HG03565 (cell line): ENCODE results near the gene KNSTRN.

Experiments
- ATAC-seq: cut with Tn5 transposase; IDR thresholded peaks from one replicate; pipeline ENCODE4 v1.9.1; 2021; ENCODE audit warnings: mild to moderate bottlenecking, moderate library complexity; ENCODE audit not compliant: unreplicated experiment

KNSTRN gene

DNA sequence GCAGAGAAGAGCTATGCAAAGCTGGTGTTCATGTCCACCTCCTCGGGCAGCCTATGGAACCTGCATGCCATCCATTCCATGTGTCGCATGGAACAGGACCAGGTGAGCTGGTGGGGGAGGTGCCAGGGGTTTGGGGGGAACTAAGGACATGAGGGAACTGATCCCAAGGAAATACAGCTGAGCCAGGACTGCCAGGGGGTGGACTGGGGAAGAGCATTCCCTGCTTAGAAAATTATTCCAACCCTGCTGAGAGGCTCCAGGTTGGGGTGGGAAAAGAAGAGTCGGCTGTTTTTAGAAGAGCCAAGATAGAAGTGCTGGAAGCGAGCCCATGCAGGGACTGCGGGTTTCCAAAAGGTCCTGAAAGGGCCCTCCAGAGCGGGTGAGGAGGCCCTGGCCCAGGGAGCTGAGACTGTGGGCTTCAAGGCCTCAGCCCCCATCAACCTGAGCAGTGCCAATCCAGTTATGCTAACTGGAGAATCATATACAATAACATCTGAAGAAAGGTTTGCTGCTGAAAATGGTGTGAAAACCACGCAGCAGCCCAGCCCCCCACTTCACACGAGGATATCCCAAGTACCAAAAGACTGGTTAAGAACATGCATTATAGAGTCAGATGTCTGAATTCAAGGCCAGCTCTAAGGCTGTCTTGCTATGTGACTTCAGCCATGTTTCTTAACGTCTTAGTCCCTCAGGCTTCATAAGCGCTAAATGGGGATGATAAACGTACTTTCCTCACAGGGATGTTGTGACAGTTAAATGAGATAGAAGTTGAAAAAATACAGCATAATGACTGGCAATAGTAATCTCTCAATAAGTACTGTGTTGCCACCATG is 16.7 kb upstream of the KNSTRN start:
- no peak for ATAC-seq

DNA sequence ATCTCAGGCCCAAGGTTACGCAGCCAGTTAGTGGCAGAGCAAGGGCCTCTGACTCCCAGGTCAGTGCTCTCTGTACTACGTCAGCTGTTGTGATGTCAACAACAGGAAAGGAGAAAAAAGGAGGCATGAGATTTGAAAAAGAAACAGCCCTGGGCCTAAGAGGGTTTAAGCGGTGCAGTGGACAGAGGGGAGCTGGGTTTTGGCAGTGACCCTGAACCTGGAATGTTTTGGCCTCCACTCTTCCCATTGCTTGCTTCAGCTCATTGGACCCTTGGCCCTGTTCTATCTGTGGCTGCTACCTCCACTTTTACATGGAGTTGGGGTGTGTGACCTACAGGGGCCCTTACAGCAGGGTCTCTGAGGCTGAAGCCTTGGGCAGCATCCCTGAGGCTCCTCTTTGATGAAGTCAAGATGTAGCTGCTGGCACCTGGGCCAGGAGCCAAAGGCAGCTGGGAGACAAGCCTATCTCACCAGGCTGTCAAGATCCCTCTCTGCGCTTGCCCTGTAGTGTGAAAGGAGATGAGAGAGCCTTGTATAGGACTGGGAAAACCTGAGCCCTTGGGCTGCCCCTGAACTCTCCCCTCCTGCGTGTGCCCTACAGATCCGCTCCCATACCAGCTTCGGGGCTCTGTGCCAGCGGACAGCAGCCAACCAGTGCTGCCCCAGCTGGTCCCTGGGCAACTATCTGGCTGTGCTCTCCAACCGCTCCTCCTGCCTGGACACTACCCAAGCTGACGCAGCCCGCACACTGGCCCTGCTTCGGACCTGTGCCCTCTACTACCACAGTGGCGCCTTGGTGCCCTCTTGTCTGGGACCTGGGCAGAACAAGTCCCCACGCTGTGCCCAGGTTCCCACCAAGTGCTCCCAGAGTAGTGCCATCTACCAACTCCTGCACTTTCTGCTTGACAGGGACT is 15.8 kb upstream of the KNSTRN start:
- ATAC-seq: no peak

DNA sequence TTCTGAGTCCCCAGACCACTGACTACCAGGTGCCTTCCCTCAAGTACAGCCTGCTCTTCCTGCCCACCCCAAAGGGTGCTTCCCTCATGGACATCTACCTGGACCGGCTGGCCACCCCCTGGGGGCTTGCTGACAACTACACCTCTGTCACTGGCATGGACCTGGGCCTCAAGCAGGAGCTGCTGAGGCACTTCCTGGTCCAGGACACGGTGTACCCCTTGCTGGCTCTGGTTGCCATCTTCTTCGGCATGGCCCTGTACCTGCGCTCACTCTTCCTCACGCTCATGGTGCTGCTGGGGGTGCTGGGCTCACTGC is 15.2 kb upstream of the KNSTRN start:
- ATAC-seq: no peak

DNA sequence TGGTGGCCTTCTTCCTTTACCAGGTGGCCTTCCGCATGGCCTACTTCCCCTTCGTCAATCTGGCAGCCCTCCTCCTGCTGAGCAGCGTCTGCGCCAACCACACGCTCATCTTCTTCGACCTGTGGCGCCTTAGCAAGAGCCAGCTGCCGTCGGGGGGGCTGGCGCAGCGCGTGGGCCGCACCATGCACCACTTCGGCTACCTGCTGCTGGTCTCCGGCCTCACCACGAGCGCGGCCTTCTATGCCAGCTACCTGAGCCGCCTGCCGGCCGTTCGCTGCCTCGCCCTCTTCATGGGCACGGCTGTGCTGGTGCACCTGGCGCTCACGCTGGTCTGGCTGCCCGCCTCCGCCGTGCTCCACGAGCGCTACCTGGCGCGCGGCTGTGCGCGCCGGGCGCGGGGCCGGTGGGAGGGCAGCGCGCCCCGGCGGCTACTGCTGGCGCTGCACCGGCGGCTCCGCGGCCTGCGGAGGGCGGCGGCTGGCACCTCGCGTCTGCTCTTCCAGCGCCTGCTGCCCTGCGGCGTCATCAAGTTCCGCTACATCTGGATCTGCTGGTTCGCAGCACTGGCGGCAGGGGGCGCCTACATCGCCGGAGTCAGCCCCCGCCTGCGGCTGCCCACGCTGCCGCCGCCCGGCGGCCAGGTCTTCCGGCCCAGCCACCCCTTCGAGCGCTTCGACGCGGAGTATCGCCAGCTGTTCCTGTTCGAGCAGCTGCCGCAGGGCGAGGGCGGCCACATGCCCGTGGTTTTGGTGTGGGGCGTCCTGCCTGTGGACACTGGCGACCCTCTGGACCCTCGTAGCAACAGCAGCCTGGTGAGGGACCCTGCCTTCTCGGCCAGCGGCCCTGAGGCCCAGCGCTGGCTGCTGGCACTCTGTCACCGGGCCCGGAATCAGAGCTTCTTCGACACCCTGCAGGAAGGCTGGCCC is 14.6 kb upstream of the KNSTRN start:
- ATAC-seq: peak; percentile 78

DNA sequence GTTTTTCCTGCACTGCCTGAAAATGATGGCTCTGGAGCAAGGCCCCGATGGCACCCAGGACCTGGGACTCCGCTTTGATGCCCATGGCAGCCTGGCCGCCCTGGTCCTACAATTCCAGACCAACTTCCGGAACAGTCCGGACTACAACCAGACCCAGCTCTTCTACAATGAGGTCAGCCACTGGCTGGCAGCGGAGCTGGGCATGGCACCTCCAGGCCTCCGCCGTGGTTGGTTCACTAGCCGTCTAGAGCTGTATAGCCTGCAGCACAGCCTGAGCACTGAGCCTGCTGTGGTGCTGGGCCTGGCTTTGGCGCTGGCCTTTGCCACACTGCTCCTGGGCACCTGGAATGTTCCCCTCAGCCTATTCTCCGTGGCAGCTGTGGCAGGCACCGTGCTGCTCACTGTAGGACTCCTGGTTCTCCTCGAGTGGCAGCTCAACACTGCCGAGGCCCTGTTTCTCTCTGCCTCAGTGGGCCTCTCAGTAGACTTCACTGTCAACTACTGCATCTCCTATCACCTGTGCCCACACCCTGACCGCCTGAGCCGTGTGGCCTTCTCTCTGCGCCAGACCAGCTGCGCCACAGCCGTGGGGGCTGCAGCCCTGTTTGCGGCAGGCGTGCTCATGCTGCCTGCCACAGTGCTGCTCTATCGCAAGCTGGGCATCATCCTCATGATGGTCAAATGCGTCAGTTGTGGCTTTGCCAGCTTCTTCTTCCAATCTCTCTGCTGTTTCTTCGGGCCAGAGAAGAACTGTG is 13.6 kb upstream of the KNSTRN start:
- no peak for ATAC-seq

DNA sequence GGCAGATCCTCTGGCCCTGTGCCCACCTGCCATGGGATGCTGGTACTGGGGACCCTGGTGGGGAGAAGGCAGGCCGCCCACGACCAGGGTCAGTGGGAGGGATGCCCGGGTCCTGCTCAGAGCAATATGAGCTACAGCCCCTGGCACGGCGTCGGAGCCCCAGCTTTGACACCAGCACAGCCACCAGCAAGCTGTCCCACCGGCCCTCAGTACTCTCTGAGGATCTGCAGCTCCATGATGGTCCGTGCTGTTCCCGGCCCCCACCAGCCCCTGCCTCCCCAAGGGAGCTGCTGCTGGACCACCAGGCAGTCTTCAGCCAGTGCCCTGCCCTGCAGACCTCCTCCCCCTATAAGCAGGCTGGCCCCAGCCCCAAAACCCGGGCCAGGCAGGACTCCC is 13.0 kb upstream of the KNSTRN start:
- no peak for ATAC-seq

DNA sequence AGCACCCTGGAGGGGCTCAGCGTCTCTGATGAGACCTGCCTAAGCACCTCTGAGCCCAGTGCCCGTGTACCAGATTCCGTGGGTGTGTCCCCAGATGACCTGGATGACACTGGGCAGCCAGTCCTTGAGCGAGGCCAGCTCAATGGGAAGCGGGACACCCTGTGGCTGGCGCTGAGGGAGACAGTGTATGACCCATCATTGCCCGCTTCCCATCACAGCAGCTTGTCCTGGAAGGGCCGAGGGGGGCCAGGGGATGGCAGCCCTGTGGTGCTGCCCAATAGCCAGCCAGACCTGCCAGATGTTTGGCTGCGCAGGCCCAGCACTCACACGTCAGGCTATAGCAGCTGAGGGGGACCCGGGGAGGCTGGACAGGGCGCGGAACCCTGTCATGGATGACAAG is 12.6 kb upstream of the KNSTRN start:
- no peak for ATAC-seq

DNA sequence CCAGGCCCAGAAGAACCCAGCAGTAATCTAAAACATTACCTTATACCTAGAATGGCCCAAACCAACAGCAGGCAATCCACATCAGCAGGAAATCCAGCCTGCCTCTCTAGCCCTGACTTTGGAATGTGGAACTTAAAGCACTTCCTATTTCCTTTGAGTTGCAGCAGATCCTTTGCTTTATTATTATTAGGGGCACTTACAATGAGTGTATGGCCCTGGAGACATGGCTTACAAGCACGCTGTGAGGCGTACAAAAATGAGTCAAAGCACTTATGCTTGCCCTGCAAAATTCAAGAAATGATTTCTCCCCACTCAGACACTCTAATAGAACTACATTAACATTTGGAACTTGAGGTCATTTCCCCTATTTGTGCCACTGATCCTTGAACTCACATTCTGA is 9.5 kb upstream of the KNSTRN start:
- ATAC-seq: no peak

DNA sequence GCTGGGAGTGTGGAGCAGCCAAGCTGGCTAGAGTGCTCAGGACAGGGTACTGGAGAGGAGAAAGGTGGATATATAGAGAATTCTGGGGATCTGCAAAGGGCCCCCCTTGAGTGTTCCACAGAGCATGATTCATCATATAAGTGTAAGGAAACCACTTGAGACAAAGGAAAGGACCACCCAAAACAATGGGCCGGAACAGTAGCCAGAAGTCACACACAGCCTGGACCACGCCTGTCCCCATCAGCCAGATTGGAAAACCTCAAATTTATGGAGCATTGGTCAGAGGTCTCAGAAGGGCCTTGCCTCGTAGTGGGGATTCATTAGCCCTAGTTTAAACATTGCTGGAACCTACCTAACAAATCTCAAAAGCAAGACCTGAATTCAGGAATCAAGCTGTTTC is 4.9 kb upstream of the KNSTRN start:
- no peak for ATAC-seq

DNA sequence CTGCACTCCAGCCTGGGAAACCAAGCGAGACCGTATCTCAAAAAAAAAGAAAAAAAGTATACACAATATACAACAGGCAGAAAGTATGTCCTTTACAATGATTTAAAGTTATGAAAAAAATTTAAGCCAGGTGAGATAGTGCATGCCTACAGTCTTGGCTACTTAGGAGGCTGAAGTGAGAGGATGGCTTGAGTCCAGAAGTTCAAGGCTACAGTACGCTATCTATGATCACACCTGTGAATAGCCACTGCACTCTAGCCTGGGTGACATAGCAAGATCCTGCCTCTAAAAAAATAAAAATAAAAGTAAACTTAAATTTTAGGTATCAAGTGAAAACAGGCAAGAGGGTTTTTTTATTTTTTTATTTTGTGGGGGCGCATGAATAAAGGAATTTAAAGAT is 3.1 kb upstream of the KNSTRN start:
- no peak for ATAC-seq

DNA sequence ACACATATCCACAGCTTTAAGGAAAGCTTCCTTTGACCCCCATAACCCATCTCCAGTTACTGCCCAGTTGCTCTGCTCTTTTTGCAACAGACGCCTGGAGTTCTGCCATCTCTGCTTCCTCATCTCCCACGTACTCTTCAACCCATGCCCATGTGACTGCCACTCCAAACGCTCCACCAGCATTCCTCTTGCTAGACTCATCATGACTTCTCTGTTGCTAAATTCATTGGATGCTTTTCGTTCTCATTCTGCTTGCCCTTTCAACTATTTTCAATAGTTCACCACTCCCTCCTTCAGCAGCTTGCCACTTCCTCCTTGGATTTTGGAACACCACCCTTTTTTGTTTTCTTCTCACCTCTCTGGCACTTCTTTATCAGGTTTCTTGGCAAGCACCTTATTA is 2.7 kb upstream of the KNSTRN start:
- no peak for ATAC-seq

DNA sequence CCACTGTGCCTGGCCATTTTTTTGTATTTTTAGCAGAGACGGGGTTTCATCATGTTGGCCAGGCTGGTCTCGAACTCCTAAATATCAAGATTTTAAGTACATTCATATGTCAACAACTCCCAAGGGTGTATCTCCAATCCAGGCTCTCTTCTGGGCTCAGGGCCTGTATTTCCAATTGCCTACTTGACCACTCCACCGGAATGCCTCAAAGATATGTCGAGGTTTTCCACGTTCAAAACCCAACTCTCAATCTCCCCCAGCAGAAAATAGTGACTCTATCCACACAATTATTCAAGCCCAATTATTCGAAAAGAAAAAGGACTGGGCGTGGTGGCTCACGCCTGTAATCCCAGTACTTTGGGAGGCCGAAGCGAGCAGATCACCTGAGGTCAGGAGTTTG is 1.9 kb upstream of the KNSTRN start:
- no peak for ATAC-seq

DNA sequence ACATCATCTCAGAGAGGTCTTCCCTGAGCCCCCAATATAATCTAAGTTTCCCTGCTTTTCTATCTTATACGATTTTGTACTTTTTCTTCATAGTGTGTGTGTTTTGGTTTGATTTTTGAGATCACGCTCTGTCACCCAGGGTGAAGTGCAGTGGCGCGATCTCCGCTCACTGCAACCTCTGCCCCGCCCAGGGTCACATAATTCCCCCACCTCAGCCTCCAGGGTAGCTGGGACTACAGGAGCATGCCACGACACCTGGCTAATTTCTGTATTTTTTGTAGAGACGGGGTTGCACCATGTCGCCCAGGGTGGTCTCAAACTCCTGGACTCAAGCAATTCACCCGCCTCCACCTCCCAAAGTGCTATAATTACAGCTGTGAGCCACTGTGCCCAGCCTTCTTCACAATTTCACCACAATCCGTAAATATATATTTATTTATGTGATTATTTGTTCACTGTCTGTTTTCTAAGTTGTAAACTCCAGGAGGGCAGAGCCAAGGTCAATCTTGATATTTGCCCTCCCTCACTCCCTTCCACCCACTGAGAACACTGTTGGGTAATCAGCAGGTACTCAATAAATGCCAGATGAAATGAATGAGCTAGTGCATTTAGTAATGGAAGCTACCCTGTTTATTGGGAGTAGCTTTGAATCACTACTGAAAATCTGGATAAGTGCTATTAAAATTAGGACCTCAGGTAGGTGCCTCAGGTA is 547 bp upstream of the KNSTRN start:
- no peak for ATAC-seq

DNA sequence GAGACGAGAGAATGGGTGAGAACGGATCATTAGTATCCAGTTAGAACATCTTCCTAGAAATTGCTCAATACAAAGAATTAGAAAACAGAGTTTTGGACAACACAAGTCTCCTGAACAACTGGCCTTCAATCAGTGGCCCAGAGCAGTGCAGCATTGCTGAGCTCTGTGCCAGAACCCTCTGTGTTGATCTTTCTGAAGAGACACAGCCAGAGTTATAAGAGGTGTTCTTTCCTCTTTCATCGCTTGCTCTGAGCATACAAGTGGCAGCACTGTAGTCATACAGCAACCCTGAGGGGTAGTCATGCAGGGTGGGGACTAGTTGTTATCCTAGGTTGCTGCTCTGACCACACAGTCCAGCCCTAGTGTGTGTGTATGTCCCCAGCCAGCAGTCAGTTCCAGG is 4.0 kb downstream of the KNSTRN start:
- no peak for ATAC-seq

DNA sequence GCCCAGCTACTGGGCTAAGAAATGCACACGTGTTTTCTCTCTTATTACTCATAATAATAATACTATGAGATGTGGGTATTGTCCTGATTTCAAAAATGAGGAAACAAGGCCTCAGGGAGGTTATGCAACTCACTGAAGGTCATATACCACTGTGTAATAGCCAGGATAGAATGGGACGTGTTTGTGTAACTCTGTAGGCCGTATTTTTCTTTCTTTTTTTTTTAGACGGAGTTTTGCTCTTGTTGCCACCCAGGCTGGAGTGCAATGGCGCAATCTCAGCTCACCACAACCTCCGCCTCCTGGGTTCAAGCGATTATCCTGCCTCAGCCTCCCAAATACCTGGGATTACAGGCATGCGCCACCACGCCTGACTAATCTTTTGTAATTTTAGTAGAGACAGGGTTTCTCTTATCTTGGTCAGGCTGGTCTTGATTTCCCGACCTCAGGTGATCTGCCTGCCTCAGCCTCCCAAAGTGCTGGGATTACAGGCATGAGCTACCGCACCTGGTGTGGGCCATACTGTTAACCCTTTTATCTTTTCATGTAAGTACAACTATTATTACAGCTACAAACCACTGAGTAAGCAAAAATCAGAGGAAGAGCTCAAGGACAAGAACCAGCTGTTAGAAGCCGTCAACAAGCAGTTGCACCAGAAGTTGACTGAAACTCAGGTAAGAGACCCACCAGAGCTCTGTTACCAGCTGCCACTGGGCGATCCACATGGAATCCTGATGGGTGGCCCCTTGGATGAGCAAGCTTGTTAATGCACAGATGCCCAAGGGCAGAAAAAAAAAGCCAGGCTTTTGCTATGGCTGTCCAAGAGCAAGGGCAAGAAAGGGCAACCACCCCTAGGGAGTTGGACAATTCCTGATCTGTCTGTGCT is 6.7 kb downstream of the KNSTRN start:
- no peak for ATAC-seq

DNA sequence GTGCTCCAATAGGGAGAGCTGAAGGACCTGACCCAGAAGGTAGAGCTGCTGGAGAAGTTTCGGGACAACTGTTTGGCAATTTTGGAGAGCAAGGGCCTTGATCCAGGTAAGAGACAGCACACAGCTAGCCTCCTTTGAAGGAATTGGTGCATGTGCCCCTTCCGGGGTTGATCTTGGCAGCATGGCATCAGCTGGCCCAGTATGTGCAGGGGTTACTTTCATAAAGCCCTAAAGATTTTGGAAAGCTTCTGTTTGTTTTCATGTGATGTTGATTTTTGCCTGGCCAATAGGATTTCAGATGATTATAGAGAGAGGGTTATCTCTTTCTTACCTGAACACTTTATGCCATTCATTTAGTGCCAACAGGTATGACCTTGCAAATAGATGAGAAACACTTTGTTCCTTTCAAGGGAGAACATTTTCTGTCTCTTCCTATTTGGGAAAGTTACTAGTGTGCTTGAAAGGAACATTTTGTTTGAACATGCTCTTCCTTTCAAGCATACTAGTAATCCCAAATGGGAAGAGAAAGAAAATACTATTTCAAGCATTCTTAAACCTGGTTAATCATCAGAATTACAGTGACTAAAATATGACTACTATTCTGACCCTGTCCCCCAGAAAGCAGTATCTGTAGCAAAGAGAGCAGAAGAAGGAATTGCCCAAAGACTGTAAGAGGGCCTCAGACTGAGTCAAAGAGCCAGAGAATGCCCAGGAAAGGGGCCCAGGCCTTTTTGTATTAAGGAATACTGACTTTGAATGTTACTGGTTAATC is 7.5 kb downstream of the KNSTRN start:
- no peak for ATAC-seq

DNA sequence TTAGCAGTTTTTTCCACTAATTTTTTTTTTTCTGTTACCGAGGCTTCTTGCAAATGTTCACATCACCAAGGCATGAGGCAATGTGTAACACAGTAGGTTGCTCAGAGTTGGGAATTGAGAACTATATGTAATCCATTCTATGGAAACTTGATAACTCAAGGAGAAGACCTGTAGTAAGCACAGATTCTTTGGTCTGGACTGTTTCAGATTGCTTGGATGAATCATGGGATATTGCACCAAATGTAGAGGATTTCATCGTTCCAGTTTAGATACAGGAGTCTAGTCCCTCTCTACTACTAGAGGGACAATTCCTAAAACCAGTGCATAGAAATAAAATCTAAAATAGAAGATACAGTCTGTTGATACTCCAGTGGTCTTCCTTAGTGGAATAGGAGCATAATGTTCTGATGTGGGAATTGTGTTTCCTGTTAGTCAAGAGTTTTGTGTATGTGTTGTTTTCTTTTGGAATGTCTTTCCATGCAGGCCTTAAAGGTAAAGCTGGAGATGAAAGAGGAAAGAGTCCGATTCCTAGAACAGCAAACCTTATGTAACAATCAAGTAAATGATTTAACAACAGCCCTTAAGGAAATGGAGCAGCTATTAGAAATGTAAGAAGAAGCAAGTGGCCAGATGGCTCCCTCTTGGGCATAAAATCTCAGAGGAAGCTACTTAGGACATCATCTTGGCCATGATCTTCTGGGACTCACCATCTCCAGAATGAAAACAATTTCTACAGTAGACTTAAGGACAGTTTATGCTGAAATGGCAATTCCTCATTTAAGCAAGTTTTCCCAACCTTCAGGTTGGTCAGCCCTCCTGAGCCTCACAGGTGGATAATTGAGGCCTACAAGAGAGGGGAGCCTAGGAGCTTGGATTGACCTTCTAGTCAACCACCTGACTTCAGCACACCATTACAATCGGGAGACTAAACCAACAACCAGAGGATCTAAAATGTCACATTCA is 10.7 kb downstream of the KNSTRN start:
- ATAC-seq: no peak
